SK-N-SH treated with all-trans-retinoic acid at 6 μM for 48 hours (cell line): ENCODE results near the gene UBE2L3.
A peak's percentile ranks its signal among the peaks of the same experiment; 100 is the strongest.

Source experiments
- ATAC-seq: fragments of 200-7000 bp; cut with Tn5 transposase; 3 replicates; pipeline ENCODE4 v1.9.1; 2020; ENCODE audit warnings: mild to moderate bottlenecking, moderate library complexity
- ARNTL ChIP-seq: fragments of 450-650 bp; formaldehyde crosslinking; IDR thresholded peaks from 2 replicates; pipeline ENCODE4 v1.5.0; 2020; ENCODE audit warnings: low read depth, mild to moderate bottlenecking, moderate library complexity, borderline replicate concordance
- BACH2 ChIP-seq: fragments of 250-450 bp; sonication (Bioruptor Pico); IDR thresholded peaks from 2 replicates; pipeline ENCODE4 v1.9.0; 2021; ENCODE audit warnings: mild to moderate bottlenecking, borderline replicate concordance
- CSDC2 ChIP-seq: fragments of 250-450 bp; sonication (Bioruptor Pico); IDR thresholded peaks from 2 replicates; pipeline ENCODE4 v1.5.0; 2020; ENCODE audit warnings: mild to moderate bottlenecking, moderate library complexity
- ESRRG ChIP-seq: fragments of 250-450 bp; sonication (Bioruptor Pico); IDR thresholded peaks from 2 replicates; pipeline ENCODE4 v1.6.1; 2021; ENCODE audit warnings: mild to moderate bottlenecking
- GLIS3 ChIP-seq: fragments of 250-450 bp; sonication (Bioruptor Pico); IDR thresholded peaks from 2 replicates; pipeline ENCODE4 v1.5.0; 2020; ENCODE audit warnings: mild to moderate bottlenecking, moderate library complexity
- ISL1 ChIP-seq: fragments of 250-450 bp; sonication (Bioruptor Pico); IDR thresholded peaks from 2 replicates; pipeline ENCODE4 v2.1.2; 2022; ENCODE audit warnings: mild to moderate bottlenecking, moderate library complexity
- OSR1 ChIP-seq: fragments of 250-450 bp; sonication (Bioruptor Pico); IDR thresholded peaks from 2 replicates; pipeline ENCODE4 v1.8.0; 2022; ENCODE audit warnings: moderate library complexity, mild to moderate bottlenecking, inconsistent platforms
- RARB ChIP-seq: fragments of 250-450 bp; sonication (Bioruptor Pico); IDR thresholded peaks from 2 replicates; pipeline ENCODE4 v1.8.0; 2021; ENCODE audit warnings: mild to moderate bottlenecking, moderate library complexity
- SNAI2 ChIP-seq: fragments of 250-450 bp; sonication (Bioruptor Pico); IDR thresholded peaks from 2 replicates; pipeline ENCODE4 v1.5.0; 2020; ENCODE audit warnings: mild to moderate bottlenecking, moderate library complexity
- TCF4 ChIP-seq: fragments of 250-450 bp; sonication (Bioruptor Pico); IDR thresholded peaks from 2 replicates; pipeline ENCODE4 v1.8.0; 2021; ENCODE audit warnings: mild to moderate bottlenecking, moderate library complexity, borderline replicate concordance
- TOX ChIP-seq: fragments of 250-450 bp; sonication (Bioruptor Pico); IDR thresholded peaks from 2 replicates; pipeline ENCODE4 v1.8.0; 2021; ENCODE audit warnings: mild to moderate bottlenecking, moderate library complexity, borderline replicate concordance
- ZFP30 ChIP-seq: fragments of 450-650 bp; formaldehyde crosslinking; IDR thresholded peaks from 2 replicates; pipeline ENCODE4 v1.5.0; 2022; ENCODE audit warnings: mild to moderate bottlenecking, moderate library complexity
- ZNF565 ChIP-seq: fragments of 450-650 bp; formaldehyde crosslinking; conservative IDR thresholded peaks from 2 replicates; pipeline ENCODE4 v1.5.0; 2020; ENCODE audit warnings: low read depth, mild to moderate bottlenecking, moderate library complexity
- ZNF70 ChIP-seq: fragments of 450-650 bp; formaldehyde crosslinking; IDR thresholded peaks from 2 replicates; pipeline ENCODE4 v1.5.0; 2020; ENCODE audit warnings: mild to moderate bottlenecking, moderate library complexity
- ZNF8 ChIP-seq: fragments of 450-650 bp; formaldehyde crosslinking; IDR thresholded peaks from 2 replicates; pipeline ENCODE4 v1.5.0; 2020; ENCODE audit warnings: mild to moderate bottlenecking, moderate library complexity
- TF ChIP-seq, protein P1 (sequence below): fragments of 250-450 bp; sonication (Bioruptor Pico); IDR thresholded peaks from 2 replicates; pipeline ENCODE4 v1.5.1; 2020; ENCODE audit warnings: low read depth, mild to moderate bottlenecking, moderate library complexity
- TF ChIP-seq, protein P2 (sequence below): fragments of 250-450 bp; sonication (Bioruptor Pico); IDR thresholded peaks from 2 replicates; pipeline ENCODE4 v1.5.0; 2020; ENCODE audit warnings: mild to moderate bottlenecking, moderate library complexity
- TF ChIP-seq, protein P3 (sequence below): fragments of 250-450 bp; sonication (Bioruptor Pico); IDR thresholded peaks from 2 replicates; pipeline ENCODE4 v1.5.1; 2021; ENCODE audit warnings: mild to moderate bottlenecking, moderate library complexity
- TF ChIP-seq, protein P4 (sequence below): fragments of 250-450 bp; sonication (Bioruptor Pico); IDR thresholded peaks from 2 replicates; pipeline ENCODE4 v1.8.0; 2021; ENCODE audit warnings: low read depth, mild to moderate bottlenecking, moderate library complexity, borderline replicate concordance
- TF ChIP-seq, protein P5 (sequence below): fragments of 250-450 bp; sonication (Bioruptor Pico); IDR thresholded peaks from 2 replicates; pipeline ENCODE4 v1.8.0; 2020; ENCODE audit warnings: mild to moderate bottlenecking, moderate library complexity, borderline replicate concordance

UBE2L3 gene

DNA sequence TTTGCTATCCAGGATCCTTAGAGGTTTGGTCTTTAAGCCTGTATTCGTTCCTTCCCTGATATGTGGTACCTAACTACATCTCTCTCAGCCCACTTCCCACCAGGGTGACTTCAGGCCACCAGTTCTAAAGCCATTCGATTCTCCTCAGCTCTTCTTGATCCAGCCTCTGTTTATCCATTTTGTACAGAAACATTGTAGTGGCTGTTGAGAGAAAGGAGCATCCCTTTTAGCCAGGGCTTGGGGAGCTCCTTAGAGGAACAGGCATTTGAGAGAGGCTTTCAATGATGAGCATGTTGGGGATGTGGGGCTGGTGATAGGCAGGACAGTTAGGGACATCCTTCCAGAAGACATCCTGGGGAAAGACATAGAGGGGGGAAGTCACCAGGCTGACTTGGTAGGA is 17.9 kb downstream of the UBE2L3 start:
- TF ChIP-seq GLIS3 (CRISPR knock-in tag) (no peak), ZNF565 (CRISPR knock-in tag) (no peak), ZFP30 (CRISPR knock-in tag) (no peak), ESRRG (CRISPR knock-in tag) (no peak), ISL1 (CRISPR knock-in tag) (no peak), TCF4 (no peak), ARNTL (CRISPR knock-in tag) (no peak), TOX (CRISPR knock-in tag) (no peak)
- TF ChIP-seq, protein P1, sequence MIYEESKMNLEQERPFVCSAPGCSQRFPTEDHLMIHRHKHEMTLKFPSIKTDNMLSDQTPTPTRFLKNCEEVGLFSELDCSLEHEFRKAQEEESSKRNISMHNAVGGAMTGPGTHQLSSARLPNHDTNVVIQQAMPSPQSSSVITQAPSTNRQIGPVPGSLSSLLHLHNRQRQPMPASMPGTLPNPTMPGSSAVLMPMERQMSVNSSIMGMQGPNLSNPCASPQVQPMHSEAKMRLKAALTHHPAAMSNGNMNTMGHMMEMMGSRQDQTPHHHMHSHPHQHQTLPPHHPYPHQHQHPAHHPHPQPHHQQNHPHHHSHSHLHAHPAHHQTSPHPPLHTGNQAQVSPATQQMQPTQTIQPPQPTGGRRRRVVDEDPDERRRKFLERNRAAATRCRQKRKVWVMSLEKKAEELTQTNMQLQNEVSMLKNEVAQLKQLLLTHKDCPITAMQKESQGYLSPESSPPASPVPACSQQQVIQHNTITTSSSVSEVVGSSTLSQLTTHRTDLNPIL (CRISPR knock-in tag), result no peak
- TF ChIP-seq, protein P2, sequence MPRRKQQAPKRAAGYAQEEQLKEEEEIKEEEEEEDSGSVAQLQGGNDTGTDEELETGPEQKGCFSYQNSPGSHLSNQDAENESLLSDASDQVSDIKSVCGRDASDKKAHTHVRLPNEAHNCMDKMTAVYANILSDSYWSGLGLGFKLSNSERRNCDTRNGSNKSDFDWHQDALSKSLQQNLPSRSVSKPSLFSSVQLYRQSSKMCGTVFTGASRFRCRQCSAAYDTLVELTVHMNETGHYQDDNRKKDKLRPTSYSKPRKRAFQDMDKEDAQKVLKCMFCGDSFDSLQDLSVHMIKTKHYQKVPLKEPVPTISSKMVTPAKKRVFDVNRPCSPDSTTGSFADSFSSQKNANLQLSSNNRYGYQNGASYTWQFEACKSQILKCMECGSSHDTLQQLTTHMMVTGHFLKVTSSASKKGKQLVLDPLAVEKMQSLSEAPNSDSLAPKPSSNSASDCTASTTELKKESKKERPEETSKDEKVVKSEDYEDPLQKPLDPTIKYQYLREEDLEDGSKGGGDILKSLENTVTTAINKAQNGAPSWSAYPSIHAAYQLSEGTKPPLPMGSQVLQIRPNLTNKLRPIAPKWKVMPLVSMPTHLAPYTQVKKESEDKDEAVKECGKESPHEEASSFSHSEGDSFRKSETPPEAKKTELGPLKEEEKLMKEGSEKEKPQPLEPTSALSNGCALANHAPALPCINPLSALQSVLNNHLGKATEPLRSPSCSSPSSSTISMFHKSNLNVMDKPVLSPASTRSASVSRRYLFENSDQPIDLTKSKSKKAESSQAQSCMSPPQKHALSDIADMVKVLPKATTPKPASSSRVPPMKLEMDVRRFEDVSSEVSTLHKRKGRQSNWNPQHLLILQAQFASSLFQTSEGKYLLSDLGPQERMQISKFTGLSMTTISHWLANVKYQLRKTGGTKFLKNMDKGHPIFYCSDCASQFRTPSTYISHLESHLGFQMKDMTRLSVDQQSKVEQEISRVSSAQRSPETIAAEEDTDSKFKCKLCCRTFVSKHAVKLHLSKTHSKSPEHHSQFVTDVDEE, result no peak
- TF ChIP-seq, protein P3, sequence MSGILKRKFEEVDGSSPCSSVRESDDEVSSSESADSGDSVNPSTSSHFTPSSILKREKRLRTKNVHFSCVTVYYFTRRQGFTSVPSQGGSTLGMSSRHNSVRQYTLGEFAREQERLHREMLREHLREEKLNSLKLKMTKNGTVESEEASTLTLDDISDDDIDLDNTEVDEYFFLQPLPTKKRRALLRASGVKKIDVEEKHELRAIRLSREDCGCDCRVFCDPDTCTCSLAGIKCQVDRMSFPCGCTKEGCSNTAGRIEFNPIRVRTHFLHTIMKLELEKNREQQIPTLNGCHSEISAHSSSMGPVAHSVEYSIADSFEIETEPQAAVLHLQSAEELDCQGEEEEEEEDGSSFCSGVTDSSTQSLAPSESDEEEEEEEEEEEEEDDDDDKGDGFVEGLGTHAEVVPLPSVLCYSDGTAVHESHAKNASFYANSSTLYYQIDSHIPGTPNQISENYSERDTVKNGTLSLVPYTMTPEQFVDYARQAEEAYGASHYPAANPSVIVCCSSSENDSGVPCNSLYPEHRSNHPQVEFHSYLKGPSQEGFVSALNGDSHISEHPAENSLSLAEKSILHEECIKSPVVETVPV (CRISPR knock-in tag), result no peak
- TF ChIP-seq, protein P4, sequence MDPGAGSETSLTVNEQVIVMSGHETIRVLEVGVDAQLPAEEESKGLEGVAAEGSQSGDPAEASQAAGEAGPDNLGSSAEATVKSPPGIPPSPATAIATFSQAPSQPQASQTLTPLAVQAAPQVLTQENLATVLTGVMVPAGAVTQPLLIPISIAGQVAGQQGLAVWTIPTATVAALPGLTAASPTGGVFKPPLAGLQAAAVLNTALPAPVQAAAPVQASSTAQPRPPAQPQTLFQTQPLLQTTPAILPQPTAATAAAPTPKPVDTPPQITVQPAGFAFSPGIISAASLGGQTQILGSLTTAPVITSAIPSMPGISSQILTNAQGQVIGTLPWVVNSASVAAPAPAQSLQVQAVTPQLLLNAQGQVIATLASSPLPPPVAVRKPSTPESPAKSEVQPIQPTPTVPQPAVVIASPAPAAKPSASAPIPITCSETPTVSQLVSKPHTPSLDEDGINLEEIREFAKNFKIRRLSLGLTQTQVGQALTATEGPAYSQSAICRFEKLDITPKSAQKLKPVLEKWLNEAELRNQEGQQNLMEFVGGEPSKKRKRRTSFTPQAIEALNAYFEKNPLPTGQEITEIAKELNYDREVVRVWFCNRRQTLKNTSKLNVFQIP, result no peak
- TF ChIP-seq, all 23 proteins: peak for 0
- ATAC-seq, result no peak

DNA sequence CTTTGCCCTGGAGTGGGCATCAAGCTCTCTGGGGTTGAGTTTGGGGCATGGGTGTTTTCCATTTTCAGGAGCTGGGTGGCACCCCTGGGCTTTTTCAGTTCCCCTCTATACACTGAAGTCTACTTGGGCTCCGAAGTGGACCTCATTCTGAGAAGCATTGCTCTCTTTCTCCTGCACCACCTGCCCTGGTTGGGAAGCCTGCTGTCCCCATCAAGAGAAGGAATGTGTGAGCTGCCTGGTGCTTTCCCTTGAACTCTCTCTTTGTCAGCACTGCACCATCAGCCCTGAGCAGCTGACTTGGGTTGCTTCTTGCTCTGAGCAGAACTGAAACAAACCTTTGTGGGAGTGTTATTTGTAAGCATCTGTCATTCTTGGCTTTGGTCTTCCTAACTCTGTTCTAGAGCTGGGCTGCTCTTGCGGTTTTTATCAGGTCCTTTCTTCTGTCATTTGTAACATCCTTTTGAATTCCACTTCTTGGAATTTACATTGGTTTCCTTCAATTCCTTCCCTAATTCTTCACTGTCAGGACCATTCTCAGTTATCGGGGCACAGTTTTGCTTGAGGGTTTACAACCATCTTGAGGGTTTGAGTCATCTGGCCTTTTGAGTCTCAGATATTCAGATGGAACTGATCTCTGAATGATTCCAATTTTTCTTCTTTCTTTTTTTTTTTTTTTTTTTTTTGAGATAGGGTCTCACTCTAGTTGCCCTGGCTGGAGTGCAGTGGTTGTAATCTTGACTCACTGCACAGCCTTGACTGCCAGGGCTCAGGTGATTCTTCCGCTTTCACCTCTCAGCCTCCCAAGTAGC is 20.5 kb downstream of the UBE2L3 start:
- peak; percentile 40; the same call in 2 of the 3 replicates for ATAC-seq
- TF ChIP-seq TCF4 (no peak), CSDC2 (CRISPR knock-in tag) (no peak), RARB (no peak), ESRRG (CRISPR knock-in tag) (no peak), ZNF70 (no peak), ZNF565 (CRISPR knock-in tag) (no peak), ARNTL (CRISPR knock-in tag) (no peak), TOX (CRISPR knock-in tag) (no peak), SNAI2 (CRISPR knock-in tag) (no peak)
- TF ChIP-seq, protein P4, result no peak
- TF ChIP-seq, protein P5, sequence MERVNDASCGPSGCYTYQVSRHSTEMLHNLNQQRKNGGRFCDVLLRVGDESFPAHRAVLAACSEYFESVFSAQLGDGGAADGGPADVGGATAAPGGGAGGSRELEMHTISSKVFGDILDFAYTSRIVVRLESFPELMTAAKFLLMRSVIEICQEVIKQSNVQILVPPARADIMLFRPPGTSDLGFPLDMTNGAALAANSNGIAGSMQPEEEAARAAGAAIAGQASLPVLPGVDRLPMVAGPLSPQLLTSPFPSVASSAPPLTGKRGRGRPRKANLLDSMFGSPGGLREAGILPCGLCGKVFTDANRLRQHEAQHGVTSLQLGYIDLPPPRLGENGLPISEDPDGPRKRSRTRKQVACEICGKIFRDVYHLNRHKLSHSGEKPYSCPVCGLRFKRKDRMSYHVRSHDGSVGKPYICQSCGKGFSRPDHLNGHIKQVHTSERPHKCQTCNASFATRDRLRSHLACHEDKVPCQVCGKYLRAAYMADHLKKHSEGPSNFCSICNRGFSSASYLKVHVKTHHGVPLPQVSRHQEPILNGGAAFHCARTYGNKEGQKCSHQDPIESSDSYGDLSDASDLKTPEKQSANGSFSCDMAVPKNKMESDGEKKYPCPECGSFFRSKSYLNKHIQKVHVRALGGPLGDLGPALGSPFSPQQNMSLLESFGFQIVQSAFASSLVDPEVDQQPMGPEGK (CRISPR knock-in tag), result no peak

DNA sequence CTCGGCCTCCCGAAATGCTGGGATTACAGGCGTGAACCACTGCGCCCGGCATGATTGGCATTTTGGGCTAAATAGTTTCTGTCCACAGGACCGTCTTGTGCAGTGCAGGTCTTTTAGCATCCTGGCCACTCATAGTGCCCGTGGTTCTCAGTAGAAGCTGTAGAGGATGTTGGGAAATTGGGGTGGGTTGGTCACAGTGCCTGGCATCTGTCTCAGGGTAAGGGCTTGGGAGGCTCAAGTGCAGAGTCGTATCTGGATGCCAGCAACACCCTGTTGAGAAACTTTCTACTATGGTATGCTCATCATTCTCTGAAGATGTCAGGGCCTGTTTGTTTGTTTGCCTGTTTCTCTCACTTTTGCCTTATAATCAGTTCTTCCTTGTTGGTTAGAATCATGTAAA is 21.9 kb downstream of the UBE2L3 start:
- no peak for ATAC-seq
- TF ChIP-seq ESRRG (CRISPR knock-in tag), result no peak
- TF ChIP-seq OSR1 (CRISPR knock-in tag), result no peak
- TF ChIP-seq CSDC2 (CRISPR knock-in tag), result no peak
- no peak for TF ChIP-seq TOX (CRISPR knock-in tag)
- no peak for TF ChIP-seq ARNTL (CRISPR knock-in tag)
- TF ChIP-seq ZNF8, result no peak
- TF ChIP-seq, protein P2, result no peak
- TF ChIP-seq BACH2, result no peak
